B cell (primary cell): ENCODE results near the gene ERC2.

Source experiments
- CTCF ChIP-seq: fragments of 200-600 bp; IDR thresholded peaks from one replicate; pipeline ENCODE4 v1.8.0; 2022; ENCODE audit warnings: antibody characterized with exemption, mild to moderate bottlenecking
- EZH2 ChIP-seq: IDR thresholded peaks from 2 replicates; pipeline ENCODE4 v1.6.1; 2012; ENCODE audit warnings: borderline replicate concordance, low read depth, mild to moderate bottlenecking, moderate library complexity, low read length; ENCODE audit not compliant: insufficient read depth, poor library complexity, severe bottlenecking

DNA sequence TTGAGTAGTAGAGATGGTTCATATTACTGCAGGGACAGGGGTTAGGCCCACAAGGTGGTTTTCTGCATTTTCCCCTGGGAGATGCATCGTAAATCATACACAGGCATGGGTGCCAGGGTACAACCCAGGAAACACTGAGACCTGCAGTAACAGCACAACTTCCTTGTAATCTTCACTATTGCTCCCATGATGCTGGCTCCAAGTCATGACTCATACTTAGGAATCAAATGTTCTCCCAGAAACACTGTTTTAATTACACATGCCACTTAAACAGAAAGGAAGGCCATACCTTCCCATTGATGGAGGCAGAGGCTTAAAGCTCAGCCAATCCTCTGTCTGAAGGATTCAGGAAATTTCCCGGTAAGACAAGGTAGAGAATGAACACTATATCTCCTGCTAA lies 106.5 kb downstream of the ERC2 start:
- no peak for TF ChIP-seq CTCF
- TF ChIP-seq EZH2, result no peak
